Calu3 (cell line): ENCODE results near the gene RNF144A. TPM values are rescaled to one million over a fixed set of nuclear protein-coding genes. Genes with fewer than 3 reads are reported as not detected.

Experiments
- BruUV-seq: library from RNA; stranded (reverse); fragments of 400-500 nt; replicated peaks from 2 replicates; lab custom pipeline; 2021; lab: Mats Ljungman, UMichigan
- CTCF ChIA-PET: fragments of 300-600 bp; sonication (Branson Sonifier 250); formaldehyde crosslinking; loops from one replicate; lab custom pipeline; 2022; ENCODE audit warnings: antibody characterized with exemption; lab: Charles Lee
- DNase-seq: peaks from one replicate; pipeline ENCODE4 v3.0.0; 2022
- H3K27ac Mint-ChIP-seq: one replicate; pipeline ENCODE4 v1.8.0; 2022; ENCODE audit warnings: mixed read lengths; ENCODE audit not compliant: unreplicated experiment
- H3K27me3 Mint-ChIP-seq: one replicate; pipeline ENCODE4 v1.8.0; 2022; ENCODE audit warnings: mixed read lengths; ENCODE audit not compliant: unreplicated experiment
- H3K36me3 Mint-ChIP-seq: one replicate; pipeline ENCODE4 v1.8.0; 2022; ENCODE audit warnings: mild to moderate bottlenecking, moderate library complexity, mixed read lengths; ENCODE audit not compliant: insufficient read depth, unreplicated experiment
- H3K4me1 Mint-ChIP-seq: one replicate; pipeline ENCODE4 v1.8.0; 2022; ENCODE audit warnings: mild to moderate bottlenecking, low read depth, mixed read lengths; ENCODE audit not compliant: unreplicated experiment
- H3K4me3 Mint-ChIP-seq: one replicate; pipeline ENCODE4 v1.8.0; 2022; ENCODE audit warnings: mild to moderate bottlenecking, low read depth, moderate library complexity, mixed read lengths; ENCODE audit not compliant: unreplicated experiment
- H3K9me3 Mint-ChIP-seq: one replicate; pipeline ENCODE4 v1.8.0; 2022; ENCODE audit warnings: low read depth, mixed read lengths; ENCODE audit not compliant: unreplicated experiment
- CTCF ChIP-seq: fragments of 200-600 bp; IDR thresholded peaks from one replicate; pipeline ENCODE4 v1.8.0; 2022; ENCODE audit warnings: antibody characterized with exemption; ENCODE audit not compliant: unreplicated experiment
- intact Hi-C: fragments of 100-400 bp; cut with micrococcal nuclease; formaldehyde crosslinking; loops from one replicate; pipeline ENCODE4 v1.10.0; 2022; ENCODE audit not compliant: unreplicated experiment
- total RNA-seq: library from RNA; stranded (reverse); gene quantifications from 2 replicates; pipeline ENCODE4 v1.2.3, GENCODE V29; 2022

RNF144A gene
- total RNA-seq, 1 experiment from 2014 or later = 13.7 TPM

- no TSS peak for BruUV-seq
- Mint-ChIP-seq H3K27ac (no peak overlapping the region), H3K9me3 (no peaks in the 10 kb centered on the region), H3K4me1 (peaks cover 47% of the 10 kb centered on the region), H3K36me3 (peaks cover 15% of the 10 kb centered on the region), H3K4me3 (no peak overlapping the region), H3K27me3 (no peaks in the 10 kb centered on the region)
- TF ChIP-seq CTCF = peak; percentile 40
- intact Hi-C loops = loop anchor here (5.0 kb wide), 1 partner anchor 110 kb away; no protein-coding TSS in a partner anchor
- CTCF ChIA-PET = interaction anchor here (0.6 to 3.8 kb wide), 3 partner anchors 29 to 112 kb away, joined by 3 to 20 read pairs (median 3); no protein-coding TSS in a partner anchor
- DNase-seq = peak; percentile 62
These were observed 5.0 kb downstream of the RNF144A start for GRCh38 chr2:6922201-6922656.

DNA sequence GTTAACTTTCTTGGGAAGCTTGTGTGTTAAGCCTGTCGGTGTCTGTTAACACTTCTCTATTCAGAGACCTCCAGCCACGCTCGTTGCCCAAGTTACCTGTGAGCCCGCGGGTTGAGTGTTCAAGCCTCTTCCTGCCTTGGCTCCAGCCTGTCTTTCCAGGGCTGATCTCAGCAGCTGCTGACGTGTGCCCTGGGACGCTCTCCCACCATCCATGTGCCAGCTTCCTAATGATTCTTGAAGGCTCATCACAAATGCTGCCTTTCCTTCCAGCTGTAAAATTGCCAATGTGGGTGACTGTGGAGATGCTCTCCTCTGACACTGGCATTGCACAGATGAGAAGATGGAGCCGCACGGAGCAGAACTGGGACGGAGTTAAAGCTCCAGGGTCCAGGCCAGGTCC is 6.1 kb downstream of the RNF144A start:
- peaks cover 47% of the 10 kb centered on the region for H3K4me1 Mint-ChIP-seq
- intact Hi-C loops = loop anchor here (5.0 kb wide), 1 partner anchor 109 kb away; no protein-coding TSS in a partner anchor
- no peak for TF ChIP-seq CTCF
- no peaks in the 10 kb centered on the region for H3K27me3 Mint-ChIP-seq
- no peaks in the 10 kb centered on the region for H3K9me3 Mint-ChIP-seq
- DNase-seq = no peak
- no peak overlapping the region for H3K27ac Mint-ChIP-seq
- peaks cover 15% of the 10 kb centered on the region for H3K36me3 Mint-ChIP-seq
- BruUV-seq = no TSS peak
- no peak overlapping the region for H3K4me3 Mint-ChIP-seq
- CTCF ChIA-PET = interaction anchor here (1.1 to 3.8 kb wide), 2 partner anchors 9 to 108 kb away, joined by 3 to 20 read pairs; no protein-coding TSS in a partner anchor

GRCh38 chr2:6924101-6924923 is 7.1 kb downstream of the RNF144A start:
- H3K27ac Mint-ChIP-seq = no peak overlapping the region
- no peak for TF ChIP-seq CTCF
- peaks cover 10% of the 10 kb centered on the region for H3K36me3 Mint-ChIP-seq
- no peaks in the 10 kb centered on the region for H3K9me3 Mint-ChIP-seq
- H3K27me3 Mint-ChIP-seq = no peaks in the 10 kb centered on the region
- CTCF ChIA-PET = interaction anchor here (1.1 kb wide), 1 partner anchor 10 kb away, joined by 3 read pairs; no protein-coding TSS in a partner anchor
- H3K4me3 Mint-ChIP-seq = no peak overlapping the region
- DNase-seq = no peak
- H3K4me1 Mint-ChIP-seq = peaks cover 40% of the 10 kb centered on the region
- BruUV-seq = no TSS peak
- intact Hi-C loops = loop anchor here (5.0 kb wide), 1 partner anchor 108 kb away; no protein-coding TSS in a partner anchor

GRCh38 chr2:6924924-6925409 is 7.8 kb downstream of the RNF144A start:
- H3K36me3 Mint-ChIP-seq = peaks cover 10% of the 10 kb centered on the region
- CTCF ChIA-PET = no interaction called here
- no peaks in the 10 kb centered on the region for H3K9me3 Mint-ChIP-seq
- no peak overlapping the region for H3K27ac Mint-ChIP-seq
- DNase-seq = no peak
- peaks cover 46% of the 10 kb centered on the region for H3K4me1 Mint-ChIP-seq
- intact Hi-C loops = loop anchor here (5.0 kb wide), 1 partner anchor 107 kb away; no protein-coding TSS in a partner anchor
- TF ChIP-seq CTCF = no peak
- BruUV-seq = no TSS peak
- no peak overlapping the region for H3K4me3 Mint-ChIP-seq
- H3K27me3 Mint-ChIP-seq = no peaks in the 10 kb centered on the region
